ENCODE data around the gene PTPRA. TPM values are rescaled to one million over a fixed set of nuclear protein-coding genes. Genes with fewer than 3 reads are reported as not detected.
"Not testable (repeated sequence)": the region's sequence is repeated elsewhere in the genome, so short reads cannot be mapped to it uniquely, and the experiment has no call there.

PTPRA gene
- total RNA-seq, 4 donors from 2014 or later = 50.7 to 96.7 (median 64.1) TPM

DNA sequence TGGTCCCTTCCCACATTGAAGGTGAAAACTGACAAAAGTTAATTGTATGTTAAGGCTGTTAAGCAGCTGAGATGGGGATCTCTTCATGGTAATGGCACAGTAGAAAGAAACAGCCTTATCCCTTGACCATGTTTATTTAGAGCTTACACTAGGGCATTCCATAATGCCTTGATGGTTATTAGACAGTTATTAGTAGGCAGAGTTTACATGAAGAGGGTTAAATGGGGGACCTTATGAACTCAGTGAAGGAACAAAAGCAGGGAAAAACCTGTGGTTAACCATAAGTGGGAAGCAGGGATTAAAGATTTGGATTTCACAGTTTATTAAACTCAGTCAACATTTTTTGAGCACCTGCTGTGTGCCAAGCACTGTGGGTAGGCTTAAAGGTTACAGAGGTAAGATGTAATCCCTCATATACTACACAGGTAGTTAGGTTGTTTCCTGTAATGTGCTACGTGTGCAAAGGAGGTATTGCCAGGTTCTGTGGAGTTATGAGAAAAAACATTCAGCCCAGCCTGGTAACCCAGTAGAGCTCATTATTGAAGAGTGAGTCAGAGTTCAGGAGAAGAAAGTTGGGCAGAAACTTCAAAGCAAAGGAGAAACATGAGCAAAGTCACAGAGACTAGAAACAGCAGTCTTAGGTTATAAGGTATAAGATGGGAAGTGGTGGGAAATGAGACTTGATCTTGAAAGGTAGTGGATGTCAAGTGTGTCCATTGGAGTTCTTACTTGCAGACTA lies 137.9 kb downstream of the PTPRA start:
- WGBS, 2 donors = 73 to 79% methylated on average over 1 of the region's 1 CpG
- intact Hi-C loops (cut with DNase I; ENCODE audit: low total_unique reads) = no loop called here
- TF ChIP-seq POLR2A (IDR thresholded peaks at IDR 0.05) = no peak
- TF ChIP-seq, protein P1, sequence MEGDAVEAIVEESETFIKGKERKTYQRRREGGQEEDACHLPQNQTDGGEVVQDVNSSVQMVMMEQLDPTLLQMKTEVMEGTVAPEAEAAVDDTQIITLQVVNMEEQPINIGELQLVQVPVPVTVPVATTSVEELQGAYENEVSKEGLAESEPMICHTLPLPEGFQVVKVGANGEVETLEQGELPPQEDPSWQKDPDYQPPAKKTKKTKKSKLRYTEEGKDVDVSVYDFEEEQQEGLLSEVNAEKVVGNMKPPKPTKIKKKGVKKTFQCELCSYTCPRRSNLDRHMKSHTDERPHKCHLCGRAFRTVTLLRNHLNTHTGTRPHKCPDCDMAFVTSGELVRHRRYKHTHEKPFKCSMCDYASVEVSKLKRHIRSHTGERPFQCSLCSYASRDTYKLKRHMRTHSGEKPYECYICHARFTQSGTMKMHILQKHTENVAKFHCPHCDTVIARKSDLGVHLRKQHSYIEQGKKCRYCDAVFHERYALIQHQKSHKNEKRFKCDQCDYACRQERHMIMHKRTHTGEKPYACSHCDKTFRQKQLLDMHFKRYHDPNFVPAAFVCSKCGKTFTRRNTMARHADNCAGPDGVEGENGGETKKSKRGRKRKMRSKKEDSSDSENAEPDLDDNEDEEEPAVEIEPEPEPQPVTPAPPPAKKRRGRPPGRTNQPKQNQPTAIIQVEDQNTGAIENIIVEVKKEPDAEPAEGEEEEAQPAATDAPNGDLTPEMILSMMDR (IDR thresholded peaks at IDR 0.05) = no peak
- no peak for DNase-seq (ENCODE audit: low spot score in 2 of 2)
- H3K4me3 ChIP-seq (ENCODE audit: low read depth, poor library complexity, severe bottlenecking) = no peak overlapping the region

DNA sequence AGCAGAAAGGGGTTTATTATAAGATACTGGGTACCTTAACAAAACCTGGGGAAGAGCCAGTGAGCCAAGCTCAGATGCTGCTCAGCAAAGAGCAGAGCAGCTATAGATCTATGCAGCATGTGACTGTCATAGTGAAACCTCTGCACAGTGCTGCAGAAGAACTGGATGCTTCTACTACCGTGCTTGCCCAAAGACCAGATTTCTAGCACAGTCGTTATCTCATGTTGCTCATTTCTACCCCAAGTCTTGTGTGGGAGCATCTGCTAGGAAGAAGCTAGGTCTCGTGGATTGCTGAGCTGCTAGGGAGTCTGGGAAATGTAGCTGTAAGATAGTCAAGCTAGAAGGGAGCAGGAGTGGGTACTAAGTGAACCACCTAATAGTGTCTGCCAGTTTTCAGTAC lies 138.5 kb downstream of the PTPRA start:
- H3K4me3 ChIP-seq (ENCODE audit: low read depth, poor library complexity, severe bottlenecking) = no peak overlapping the region
- WGBS, 2 donors = 92 to 93% methylated on average over 3 of the region's 3 CpGs
- intact Hi-C loops (cut with DNase I; ENCODE audit: low total_unique reads) = no loop called here
- TF ChIP-seq, protein P1 (IDR thresholded peaks at IDR 0.05) = no peak
- peak in 1 of 2 donors; percentile 37 for DNase-seq (ENCODE audit: low spot score in 2 of 2)

DNA sequence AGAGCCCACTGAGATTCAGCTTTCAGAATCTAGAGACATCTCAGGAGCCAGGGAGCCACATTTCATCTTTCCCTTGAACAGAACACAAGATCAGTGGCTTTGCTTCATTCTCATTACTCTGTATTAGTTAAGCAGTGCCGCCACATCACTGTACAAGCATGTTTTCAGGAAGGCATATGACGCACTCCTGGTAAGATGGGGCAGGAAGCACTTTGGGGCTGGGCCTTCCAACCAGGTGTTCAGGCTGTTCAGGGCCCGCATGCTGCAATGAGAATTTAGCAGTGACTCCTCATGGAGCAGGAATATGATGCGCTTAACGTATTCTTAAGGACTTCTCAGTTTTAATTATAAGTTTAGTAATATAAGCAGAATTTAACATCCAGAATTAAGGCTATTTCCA lies 140.5 kb downstream of the PTPRA start:
- intact Hi-C loops (cut with DNase I; ENCODE audit: low total_unique reads) = no loop called here
- no peak for TF ChIP-seq POLR2A (IDR thresholded peaks at IDR 0.05)
- TF ChIP-seq, protein P1 (IDR thresholded peaks at IDR 0.05) = no peak
- DNase-seq (ENCODE audit: low spot score in 2 of 2) = no peak
- 93 to 97% methylated on average over 5 of the region's 5 CpGs for WGBS, 2 donors
- H3K4me3 ChIP-seq (ENCODE audit: low read depth, poor library complexity, severe bottlenecking) = no peak overlapping the region

DNA sequence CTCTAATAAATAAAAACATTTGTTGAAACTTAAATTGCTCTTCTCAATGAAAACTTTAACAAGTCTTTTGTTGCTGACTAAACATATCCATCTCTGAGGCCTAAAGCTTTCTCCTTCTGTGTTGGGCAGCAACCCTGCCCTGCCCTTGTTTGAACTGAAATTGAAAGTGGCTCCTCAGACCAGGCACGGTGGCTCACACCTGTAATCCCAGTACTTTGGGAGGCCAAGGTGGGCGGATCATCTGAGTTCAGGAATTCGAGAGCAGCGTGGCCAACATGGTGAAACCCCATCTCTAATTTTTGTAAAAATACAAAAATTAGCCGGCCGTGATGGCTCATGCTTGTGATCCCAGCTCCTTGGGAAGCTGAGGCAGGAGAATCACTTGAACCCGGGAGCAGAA lies 140.9 kb downstream of the PTPRA start:
- H3K4me3 ChIP-seq (ENCODE audit: low read depth, poor library complexity, severe bottlenecking) = no peak overlapping the region
- DNase-seq (ENCODE audit: low spot score in 2 of 2) = no peak
- no peak for TF ChIP-seq POLR2A (IDR thresholded peaks at IDR 0.05)
- TF ChIP-seq, protein P1 (IDR thresholded peaks at IDR 0.05) = no peak
- WGBS, 2 donors = 96 to 97% methylated on average over 7 of the region's 7 CpGs
- intact Hi-C loops (cut with DNase I; ENCODE audit: low total_unique reads) = no loop called here

DNA sequence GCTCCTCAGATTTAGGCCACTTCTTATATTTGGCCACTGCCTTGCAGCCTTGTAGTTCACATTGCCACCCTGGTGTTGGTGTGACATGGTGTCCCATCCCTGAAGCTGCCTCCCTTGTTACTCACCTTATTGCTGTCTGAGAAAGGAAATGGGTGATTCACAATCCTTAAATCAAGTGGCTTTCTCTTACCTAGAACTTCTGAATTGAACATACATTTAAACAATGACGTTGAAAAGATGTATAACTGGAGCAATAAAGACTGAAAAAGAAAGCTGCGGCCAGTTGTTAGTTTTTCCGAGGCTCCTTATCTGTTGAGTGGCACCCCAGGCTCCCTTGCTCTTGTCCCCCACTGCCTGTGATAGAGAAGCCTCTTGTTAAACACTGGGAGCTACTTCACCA lies 141.4 kb downstream of the PTPRA start:
- DNase-seq (ENCODE audit: low spot score in 2 of 2) = no peak
- intact Hi-C loops (cut with DNase I; ENCODE audit: low total_unique reads) = no loop called here
- no peak overlapping the region for H3K4me3 ChIP-seq (ENCODE audit: low read depth, poor library complexity, severe bottlenecking)
- TF ChIP-seq POLR2A (IDR thresholded peaks at IDR 0.05) = no peak
- TF ChIP-seq, protein P1 (IDR thresholded peaks at IDR 0.05) = no peak
- 91% methylated on average over 3 of the region's 3 CpGs for WGBS, 2 donors

DNA sequence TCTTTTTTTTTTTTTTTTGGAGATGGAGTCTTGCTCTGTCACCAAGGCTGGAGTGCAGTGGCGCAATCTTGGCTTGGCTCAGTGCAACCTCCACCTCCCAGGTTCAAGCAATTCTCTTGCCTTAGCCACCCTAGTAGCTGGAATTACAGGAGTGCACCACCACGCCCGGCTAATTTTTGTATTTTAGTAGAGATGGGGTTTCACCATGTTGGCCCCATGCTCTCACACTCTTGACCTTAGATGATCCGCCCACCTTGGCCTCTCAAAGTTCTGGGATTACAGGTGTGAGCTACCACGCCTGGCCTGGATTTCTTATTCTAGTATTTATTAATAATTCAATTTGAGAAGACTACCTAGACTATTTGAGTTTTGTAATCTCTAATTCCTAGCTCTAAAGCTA lies 142.0 kb downstream of the PTPRA start:
- WGBS, 2 donors = 97 to 98% methylated on average over 5 of the region's 5 CpGs
- DNase-seq (ENCODE audit: low spot score in 2 of 2); intact Hi-C loops (cut with DNase I; ENCODE audit: low total_unique reads); H3K4me3 ChIP-seq (ENCODE audit: low read depth, poor library complexity, severe bottlenecking): not testable (repeated sequence)
